OCI-M1 (cell line): ENCODE measurements around the gene POLA1.

Experiments
- DNase-seq: peaks from one replicate; lab custom pipeline; 2025; lab: John Stamatoyannopoulos, UW

The POLA1 gene

DNA sequence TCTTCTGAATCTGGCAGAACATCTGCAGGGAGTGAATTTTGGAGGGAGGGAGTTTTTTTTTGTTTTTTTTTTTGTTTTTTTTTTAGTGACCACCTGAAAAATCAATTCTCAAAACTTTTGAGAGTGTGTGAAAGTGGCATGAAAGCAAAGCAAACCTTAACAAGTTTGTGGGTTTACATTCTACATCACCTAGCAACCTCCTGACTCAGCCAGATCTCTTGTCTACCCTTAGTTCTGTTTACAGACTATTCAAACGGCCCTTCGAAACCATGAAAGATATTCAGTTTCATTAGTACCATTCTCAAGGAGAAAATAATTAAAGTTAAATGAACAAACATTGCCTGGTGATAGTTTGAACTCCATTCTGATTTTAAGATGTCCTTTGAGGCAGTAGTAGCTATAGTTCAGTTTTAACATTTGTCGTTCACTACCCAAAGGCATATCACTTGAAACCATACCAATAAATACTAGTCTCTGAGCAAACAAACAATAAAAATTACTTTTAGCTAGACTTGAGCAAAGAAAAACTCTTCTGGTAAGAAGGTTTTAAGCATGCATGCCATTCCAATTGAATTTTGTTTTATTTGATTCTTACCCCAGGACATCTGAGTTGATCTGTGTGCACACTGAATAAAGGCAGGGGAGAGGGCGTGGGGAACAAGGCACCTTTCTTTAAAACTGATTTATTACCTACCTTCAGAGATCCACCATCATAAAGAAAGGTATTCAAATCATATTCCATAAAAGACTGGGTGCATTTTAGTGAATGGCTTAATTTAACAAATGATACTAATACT, 184.3 kb downstream of the POLA1 start:
- no peak for DNase-seq

DNA sequence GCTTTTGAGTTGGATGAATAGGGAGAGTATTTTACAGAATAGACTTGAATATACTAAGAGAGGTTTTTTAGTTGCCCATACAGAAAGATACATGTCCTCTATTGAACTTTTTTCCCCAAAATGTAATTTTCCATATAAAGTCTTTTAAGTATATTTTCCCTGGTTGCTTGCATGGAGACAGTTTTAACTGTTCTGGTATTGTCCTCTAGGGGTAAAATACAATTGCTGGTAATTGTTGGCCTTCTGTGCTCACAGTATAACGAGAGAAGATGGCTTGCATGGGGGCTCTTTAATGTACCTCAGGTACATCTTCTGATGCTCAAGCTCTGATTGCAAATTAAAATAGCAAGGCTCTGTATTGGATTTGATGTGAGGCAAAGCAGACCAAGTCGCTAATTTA, 186.0 kb downstream of the POLA1 start:
- no peak for DNase-seq

DNA sequence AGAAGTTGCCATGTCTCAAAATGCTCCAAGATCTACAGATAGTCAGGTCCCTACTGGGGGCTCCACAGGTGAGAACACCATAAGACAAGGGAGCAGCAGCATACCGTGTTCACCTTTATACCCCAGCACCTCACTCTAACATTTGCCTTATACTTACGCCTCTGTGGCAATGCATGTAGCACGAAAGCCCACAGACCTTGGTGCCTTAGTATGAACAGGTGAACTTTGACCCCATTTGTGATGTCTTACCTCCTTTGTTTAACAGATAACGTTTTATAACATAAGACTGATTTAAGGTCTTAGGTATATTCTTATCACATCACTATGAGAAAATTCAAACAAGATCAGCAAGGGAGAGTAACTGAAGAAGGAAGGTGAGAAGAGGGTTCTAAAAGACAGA, 193.2 kb downstream of the POLA1 start:
- DNase-seq: no peak

DNA sequence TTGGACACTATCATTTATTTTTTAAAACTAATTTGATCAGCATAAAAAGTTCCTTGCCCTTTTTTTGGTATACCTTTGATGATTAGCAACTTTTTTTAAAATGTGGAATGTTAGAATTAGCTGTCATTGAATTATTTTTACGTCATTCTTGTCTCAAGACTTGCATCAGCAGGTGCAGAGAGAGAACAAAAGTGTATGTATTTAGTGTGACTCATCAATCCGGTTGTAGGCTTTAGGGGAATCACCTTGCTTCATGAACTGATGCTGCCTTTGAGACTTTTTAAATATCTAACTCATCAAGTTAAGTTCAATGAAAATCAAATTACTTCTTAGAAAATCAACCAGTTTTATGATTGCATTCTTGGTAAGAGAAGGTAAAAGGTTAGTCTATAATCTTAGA, 197.0 kb downstream of the POLA1 start:
- no peak for DNase-seq

DNA sequence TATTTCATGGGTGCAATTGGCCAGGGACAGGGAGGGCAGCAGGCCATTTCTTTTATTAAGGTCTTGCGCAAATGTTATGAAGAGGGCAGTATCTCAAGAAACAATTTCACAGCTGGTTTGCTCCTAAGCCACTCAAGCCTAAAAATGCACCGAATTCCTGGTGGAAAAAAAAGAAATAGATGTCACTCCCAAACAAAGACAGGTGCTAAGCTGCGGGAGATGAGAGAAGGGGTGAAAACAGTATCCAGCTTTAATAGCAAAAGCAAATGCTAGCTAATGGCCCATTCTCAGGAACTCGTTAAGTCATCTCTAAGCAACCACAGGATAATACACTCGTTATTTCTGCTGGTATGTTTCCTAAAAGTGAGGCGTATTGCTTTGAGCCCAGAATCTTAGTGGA, 205.7 kb downstream of the POLA1 start:
- DNase-seq: no peak

DNA sequence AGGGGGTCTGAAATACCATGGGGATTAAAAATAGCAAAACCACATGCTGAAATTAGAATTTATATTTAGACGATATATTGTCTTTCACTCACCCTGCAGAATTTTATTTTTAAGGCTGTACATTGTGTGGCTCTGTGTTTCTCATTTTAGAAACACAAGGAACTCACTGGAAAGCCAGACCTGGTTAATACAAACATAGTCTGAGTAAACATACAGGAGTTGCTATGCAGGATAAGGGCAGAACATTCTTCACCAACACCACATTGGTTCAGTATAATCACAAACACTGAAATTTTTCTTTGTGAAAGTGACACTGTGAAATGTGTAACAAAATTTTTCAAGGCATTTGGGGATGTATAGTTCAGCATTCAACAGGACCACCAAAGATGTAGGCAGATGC, 206.5 kb downstream of the POLA1 start:
- DNase-seq: no peak

DNA sequence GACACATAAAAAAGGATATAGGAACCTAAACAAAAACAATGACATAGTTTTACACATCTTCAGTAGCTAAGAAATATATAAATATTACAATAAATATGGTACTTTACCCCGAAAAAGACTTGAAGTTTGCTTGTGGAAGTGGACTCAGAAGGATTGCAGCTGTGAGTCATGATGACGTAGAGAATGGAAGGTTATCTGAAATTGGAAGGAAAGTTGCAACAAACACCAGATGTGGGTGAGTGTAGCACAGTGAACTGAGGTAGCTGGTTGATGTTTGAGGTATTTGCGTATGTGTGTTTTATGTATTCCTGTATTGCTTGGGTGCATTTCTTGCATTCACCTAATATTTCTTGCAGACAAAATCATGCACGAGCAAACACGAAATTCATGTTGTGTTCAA, 209.1 kb downstream of the POLA1 start:
- DNase-seq: no peak

DNA sequence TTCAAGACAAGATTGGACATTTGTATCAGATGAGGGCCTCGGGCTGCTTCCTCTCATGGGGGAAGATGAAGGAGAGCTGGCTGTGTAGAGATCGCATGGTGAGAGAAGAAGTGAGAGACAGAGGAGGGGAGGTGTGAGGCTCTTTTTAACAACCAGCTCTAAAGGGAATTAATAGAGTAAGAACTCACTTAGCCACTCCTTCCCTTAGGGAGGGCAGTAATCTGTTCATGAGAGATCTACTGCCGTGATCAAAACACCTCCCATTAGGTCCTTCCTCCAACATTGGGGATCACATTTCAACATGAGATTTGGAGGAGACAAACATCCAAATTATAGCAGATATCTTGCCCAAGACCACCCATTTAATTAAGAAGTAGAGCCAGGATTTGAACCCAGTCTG, 225.0 kb downstream of the POLA1 start:
- DNase-seq: no peak

DNA sequence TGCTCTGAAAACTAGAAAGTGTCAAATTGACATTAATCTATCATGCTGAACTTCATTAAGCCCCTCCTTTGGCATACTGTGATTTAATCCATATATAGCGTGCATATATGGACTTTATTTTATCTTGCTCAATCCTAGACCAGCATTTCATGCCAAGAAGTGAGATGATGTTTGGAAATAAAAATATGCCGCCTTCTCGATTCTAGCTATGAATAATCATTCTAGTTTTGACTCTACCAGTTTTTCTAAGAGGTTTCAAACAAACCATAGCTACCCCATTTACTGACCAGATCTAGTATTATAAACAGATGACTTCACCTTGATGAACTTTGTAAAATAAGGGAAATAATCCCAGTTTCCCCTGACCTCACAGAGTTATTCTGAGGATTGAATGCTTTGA, 227.1 kb downstream of the POLA1 start:
- DNase-seq: no peak

DNA sequence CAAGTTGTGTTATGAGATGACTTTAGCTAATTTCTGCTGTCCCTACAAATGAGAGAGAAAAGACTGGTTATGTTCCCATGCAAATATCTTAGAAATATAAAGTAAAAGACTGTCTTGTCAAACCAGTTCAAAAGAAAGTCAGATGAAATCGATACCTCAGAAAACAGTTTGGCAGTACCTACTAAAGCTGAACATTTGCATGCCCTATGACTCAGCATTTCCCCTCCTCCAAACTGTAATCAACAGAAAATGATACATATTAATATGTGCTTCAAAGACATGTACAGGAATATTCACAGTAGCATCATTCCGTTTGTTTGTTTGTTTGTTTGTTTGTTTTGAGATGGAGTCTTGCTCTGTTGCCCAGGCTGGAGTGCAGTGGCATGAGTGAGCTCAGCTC, 231.7 kb downstream of the POLA1 start:
- DNase-seq: no peak

DNA sequence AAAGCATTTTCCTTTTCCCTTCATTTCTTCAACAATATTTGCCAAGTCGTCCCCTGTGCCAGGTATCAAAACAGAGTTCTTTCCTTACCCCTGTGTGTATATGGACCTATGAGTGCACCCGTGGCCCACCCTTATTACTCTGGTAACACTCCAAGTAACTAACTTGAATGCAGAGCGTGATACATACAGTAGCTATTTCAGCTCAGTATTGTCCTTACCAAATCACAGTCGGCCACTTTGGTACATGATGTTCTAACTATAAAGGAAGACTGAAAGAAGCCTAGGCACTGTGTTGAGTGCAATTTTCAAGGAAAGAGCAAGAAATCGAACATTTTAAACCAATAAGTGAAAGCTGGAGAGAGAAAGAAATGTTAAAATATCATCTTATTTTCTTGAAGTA, 233.7 kb downstream of the POLA1 start:
- no peak for DNase-seq

DNA sequence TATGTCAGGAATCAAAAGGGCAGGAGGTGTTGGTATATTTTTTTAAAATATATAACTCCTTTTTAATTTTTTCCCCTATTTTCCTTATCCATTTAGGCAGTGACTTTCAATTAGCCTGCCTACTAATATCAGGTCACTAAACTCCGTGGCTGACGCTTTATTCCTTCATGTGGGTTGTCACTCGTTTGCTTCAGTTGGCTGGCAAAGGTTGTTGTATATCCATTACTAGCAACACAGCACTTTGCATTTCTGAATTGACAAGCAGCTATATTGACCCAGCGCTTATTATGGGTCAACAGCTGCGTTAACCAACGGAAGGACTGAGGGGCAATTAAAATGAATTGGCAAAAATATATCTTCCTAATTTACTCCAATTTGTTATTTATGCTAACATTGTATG, 234.4 kb downstream of the POLA1 start:
- DNase-seq: no peak

DNA sequence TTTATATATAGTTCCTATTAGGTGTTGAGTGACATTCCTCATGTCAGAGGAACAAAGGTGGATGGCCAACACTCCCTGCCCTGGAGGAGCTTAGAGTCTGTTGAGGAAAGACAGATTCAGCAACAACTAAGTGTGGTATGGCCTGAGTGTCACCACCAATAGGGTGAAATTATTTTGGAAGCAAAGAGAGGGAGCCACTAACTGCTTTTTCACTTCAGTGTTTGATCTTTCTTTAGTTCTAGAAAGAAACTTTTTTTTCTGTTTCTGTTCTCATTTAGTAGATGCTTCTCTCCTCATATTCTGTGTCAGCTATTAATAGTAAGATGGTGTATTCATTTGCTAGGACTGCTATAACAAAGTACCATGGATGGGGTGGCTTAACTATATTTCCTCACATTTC, 240.6 kb downstream of the POLA1 start:
- no peak for DNase-seq

DNA sequence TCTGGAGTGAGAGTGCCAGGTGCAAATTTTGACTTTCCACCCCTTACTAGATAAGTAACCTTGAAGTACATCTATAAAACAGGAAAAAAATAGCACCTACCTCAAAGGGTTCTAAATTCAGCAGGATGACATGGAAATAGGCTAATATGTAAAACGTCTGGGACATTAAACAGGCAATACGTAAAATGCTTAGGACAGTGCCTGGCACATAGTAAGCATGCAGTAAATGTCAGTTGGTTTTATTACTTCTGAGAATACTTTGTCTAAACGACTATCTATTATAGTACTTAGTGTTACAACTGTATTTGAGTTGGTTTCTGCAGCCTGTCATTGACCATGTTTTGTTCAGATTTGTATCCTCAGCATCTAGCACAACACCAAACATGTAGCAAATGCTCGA, 251.3 kb downstream of the POLA1 start:
- no peak for DNase-seq

DNA sequence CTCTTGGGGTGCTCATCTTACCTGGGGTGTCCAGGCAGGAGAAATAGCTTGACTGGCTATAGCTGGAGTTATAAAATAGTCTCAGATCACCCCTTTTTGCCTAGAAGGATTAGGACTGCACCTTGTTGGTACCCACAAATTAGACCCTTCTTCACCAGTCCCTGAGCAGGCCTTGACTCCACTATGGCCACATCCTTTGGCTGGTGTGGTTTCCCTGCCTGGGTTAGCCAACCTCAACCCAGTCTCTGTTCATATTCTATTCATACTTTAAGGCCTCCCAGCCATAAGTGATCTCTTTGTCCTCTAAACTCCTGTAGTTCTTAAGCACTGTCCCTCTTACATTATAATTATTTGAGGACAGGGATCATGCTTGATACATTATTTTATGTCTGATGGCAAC, 252.7 kb downstream of the POLA1 start:
- no peak for DNase-seq

DNA sequence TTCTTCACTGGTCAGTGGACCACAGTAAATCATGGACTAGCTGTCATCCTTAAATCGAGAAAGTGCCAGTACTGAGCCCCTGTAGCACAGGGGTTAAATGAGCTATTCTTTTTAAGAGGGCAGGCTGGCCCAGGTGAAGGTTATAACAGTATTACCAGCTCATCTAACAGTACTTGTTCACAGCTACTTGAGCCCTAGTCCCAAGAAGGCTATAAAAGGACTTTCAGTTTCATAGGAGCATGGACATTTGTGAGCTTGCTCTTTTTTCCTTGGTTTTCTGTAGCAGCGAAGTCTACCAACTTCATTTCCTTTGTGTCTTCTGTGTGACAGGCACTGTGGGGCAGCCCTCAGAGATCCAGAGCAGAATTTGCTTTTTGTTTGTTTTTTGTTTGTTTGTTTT, 261.0 kb downstream of the POLA1 start:
- DNase-seq: no peak

DNA sequence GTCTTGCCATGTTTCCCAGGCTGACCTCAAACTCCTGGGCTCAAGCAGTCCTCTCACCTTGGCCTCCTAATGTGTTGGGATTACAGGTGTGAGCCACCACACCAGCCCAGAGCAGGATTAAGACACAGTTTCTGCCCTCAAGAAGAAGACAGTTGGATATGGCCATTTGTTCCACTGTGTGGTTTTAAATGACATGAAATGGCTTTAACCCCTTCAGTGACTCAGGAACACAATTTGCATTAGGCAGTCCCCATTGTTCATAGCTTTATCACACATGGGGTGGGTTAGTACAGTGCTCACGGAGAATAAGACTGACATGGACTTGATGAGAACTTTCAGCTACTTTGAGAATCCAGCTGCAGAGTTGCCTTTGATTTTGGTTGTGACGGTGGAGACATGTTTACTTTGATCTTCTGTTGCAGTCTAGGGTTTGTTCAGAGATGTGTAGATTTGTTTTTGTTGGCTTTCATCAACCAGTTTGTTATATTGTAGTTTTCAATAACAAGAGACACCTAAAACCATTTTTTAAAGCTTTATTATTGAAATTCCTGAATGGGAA, 261.7 kb downstream of the POLA1 start:
- DNase-seq: no peak

DNA sequence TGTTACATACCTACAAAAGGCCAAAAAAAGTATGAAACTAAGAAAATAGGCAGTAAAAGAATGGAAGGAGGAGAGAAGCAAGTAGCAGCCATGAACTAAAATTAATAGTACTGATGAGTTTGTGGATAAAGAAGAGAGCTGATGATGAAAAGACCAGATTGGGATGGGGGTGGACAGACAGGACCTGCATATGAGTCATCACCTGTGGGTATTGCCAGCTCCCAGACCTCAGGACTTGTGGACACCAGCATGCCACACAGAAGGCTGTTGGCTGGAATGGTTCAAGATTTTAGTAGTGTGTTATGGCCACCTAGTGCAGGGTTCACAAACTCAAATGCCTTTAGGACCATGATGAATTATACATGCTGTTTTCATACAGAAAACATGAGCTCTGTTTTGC, 263.1 kb downstream of the POLA1 start:
- DNase-seq: no peak

DNA sequence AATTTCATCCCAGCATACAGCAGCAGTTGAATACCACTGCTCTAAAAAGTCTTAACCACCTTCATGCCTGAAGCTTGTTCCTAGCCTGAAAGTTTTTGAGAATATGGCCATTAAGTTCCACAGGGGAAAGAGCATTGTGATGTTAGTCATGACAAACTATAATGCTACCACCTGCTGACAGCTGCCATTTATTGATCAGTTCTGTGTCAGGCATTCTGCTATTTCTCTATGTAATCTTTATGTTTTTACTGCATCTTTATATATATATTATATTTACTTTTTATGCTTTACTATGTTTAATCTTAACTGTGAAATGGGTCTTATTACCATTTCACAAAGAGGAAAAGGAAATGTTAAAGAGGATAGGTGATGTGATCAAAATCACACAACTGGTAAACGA, 268.1 kb downstream of the POLA1 start:
- DNase-seq: no peak

DNA sequence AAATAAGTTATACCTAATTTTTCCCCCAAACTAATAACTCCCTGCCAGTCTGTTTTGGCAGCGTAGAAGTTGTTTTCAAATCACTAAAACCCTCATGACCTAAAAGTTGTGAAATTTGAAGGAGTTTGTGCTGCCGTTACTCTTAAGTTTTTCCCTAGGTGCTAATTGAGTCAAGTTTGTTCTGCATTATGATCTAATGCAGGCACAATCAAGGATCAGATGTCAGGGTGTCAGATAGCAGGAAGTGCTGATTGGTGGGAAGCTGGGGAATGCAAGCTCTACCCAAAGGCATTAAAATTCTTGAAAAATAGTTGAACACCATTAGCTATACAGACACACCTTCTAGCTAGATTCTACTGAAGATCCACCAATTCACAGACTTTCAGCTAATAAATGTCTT, 270.1 kb downstream of the POLA1 start:
- no peak for DNase-seq

DNA sequence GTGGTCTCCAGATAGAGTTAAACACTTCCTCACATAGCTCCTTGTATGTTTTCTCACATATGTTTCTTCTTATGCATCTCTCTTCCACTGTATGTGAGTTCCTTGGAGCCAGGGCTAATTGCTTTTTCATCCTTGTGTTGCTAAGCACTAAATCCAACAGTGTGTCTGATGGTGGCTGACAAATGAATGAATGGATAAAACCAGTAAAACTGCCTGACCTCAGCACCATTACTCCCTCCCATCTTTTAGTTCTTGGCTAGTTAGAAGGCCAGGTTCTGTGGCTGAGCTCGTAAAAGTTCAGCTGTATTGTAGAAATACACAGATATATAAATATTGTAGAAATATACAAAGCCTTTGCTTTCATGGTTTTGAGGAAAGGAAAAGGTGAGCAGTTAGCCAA, 271.7 kb downstream of the POLA1 start:
- DNase-seq: no peak

DNA sequence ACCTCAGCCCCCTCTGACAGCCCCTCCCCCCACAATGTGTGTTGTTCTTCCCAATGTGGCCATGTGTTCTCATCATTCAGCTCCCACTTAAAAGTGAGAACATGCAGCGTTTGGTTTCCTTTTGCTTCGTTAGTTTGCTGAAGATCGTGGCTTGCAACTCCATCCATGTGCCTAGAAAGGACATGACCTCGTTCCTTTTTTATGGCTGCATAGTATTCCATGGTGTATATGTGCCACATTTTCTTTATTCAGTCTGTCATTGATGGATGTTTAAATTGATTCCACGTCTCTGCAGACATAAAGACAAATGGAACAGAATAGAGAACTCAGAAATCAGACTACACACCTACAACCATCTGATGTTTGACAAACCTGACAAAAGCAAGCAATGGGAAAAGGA, 276.1 kb downstream of the POLA1 start:
- no peak for DNase-seq

DNA sequence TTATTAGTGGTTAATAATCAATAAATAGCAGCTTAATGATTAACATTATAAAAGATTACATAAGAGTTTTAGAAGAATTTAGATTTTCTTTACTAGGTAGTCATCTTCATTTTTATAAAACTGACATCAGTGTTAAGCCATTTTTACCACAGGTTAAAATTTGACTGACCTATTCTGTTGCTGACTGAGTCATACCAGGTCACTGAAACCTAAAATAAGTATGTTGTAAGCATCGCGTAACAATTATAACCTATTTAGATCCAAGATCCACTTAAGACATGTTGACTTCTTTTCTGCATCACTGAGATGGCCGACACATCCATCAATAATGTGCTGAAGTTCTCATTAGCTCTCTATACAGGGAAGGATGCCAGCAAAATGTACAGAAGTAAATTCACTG, 285.4 kb downstream of the POLA1 start:
- no peak for DNase-seq

DNA sequence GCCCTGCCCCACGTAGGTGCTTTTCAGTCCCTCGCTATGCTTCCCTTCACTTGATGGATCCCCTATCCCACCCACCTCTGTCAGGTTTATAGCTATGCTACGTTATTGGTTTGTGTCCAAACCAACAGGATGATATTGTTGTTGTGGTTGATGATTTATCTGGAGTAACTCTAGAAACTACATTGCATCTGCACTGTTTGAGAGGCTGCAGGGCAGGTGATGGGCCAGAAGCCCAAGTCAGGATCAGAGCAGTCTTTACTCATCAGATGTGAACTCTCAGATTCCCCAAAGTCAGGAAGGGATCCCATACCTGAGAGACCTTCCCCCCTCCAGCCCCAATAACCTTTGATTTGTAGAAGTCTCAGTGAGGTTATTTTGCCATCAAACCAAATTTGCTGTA, 287.3 kb downstream of the POLA1 start:
- no peak for DNase-seq
